ENCODE results near the gene GPR137C. TPM values are rescaled to one million over a fixed set of nuclear protein-coding genes. Genes with fewer than 3 reads are reported as not detected.

GPR137C gene
- total and polyA plus RNA-seq, 2 of the 13 experiments (the other 11 are each of a cell fraction or from before 2014, with no cell fraction given), result 0.34 to 0.51 TPM

- intact Hi-C loops (cut with micrococcal nuclease; ENCODE audit: unreplicated experiment) (no loop called here), in situ Hi-C loops (cut with HindIII; ENCODE audit: extremely low pct_ligation_motif_present, low pct_unique_long_range_greater_than_20kb) (no loop called here)
- ATAC-seq (no peak; the same call in 2 of the 3 replicates), FAIRE-seq (no peak), DNase-seq (ENCODE audit: low spot score) (no peak)
- CTCF ChIA-PET (ENCODE audit: low intra/inter-chr PET ratio, low total read pairs), result no interaction called here
- POLR2A ChIA-PET, result interaction anchor here (0.6 to 1.2 kb wide), 3 partner anchors 9 to 1803 kb away, joined by 3 to 4 read pairs (median 3); partner anchors contain the start of genes ERO1A and GMFB
- peaks cover 63% of the 10 kb centered on the region for H4K20me1 ChIP-seq (ENCODE audit: insufficient read depth, low read length)
- H3K27me3 ChIP-seq (ENCODE audit: control insufficient read depth in 1 of 2, insufficient read depth in 2 of 2, low read length in 2 of 2), result no peaks in the 10 kb centered on the region
- peaks cover 70% of the 10 kb centered on the region for H3K4me1 ChIP-seq (ENCODE audit: insufficient read depth, low read length)
- no peak overlapping the region for H3K4me3 ChIP-seq (replicated peaks in 1 of 3; ENCODE audit: insufficient read depth in 1 of 3, low read depth in 2 of 3, low read length in 3 of 3)
- H3K79me2 ChIP-seq (ENCODE audit: insufficient read depth, low read length), result peaks cover 82% of the 10 kb centered on the region
- no peaks in the 10 kb centered on the region for H3K9me3 ChIP-seq (ENCODE audit: low read length)
- no TSS peak for BruUV-seq (replicated peaks)
- H3K9ac ChIP-seq (ENCODE audit: insufficient read depth, low read depth, low read length), result no peak overlapping the region
- 91% methylated on average over 1 of the region's 1 CpG for WGBS (ENCODE audit: low lambda C conversion rate)
- no peak overlapping the region for H2AFZ ChIP-seq (ENCODE audit: low read length)
- H3K27ac ChIP-seq (ENCODE audit: extremely low read length, insufficient read depth, low read length), result no peak overlapping the region
- H3K36me3 ChIP-seq (replicated peaks in 1 of 2; ENCODE audit: control insufficient read depth in 1 of 2, insufficient read depth in 2 of 2, low read length in 2 of 2), result peaks cover 0 to 3% of the 10 kb centered on the region in 2 experiments; a peak in 2 of 5 replicates
- no peak overlapping the region for H3K4me2 ChIP-seq (ENCODE audit: low read depth, low read length)
- TF ChIP-seq TFE3 (CRISPR knock-in tag; IDR thresholded peaks at IDR 0.05) (no peak), FOXP1 (IDR thresholded peaks at IDR 0.05) (no peak), FOXP1 (CRISPR knock-in tag; IDR thresholded peaks at IDR 0.05) (peak; percentile 25; the same call in 1 of the 2 replicates)
Observed at GRCh38 chr14:52686176-52686575, 133.5 kb downstream of the GPR137C start.

Other genes with a start within 250 kb of the GPR137C start
- gene PTGER2, start 238.5 kb upstream of the GPR137C start, total RNA-seq (2016; rRNA removed; fragmentation: Illumina TruSeq; extraction: Trizol), result not detected in 2 replicates
- not detected in 2 replicates for gene PTGER2, start 238.5 kb upstream of the GPR137C start, polyA plus RNA-seq (2011; rRNA removed)
- gene TXNDC16, start 331 bp upstream of the GPR137C start, total RNA-seq (2016; rRNA removed; fragmentation: Illumina TruSeq; extraction: Trizol), result 4.3 and 6.2 TPM in 2 replicates
- 3.4 and 4.6 TPM in 2 replicates for gene TXNDC16, start 331 bp upstream of the GPR137C start, polyA plus RNA-seq (2011; rRNA removed)
- gene ERO1A, start 142.7 kb downstream of the GPR137C start, total RNA-seq (2016; rRNA removed; fragmentation: Illumina TruSeq; extraction: Trizol), result 39.5 and 60.3 TPM in 2 replicates
- 110 and 137 TPM in 2 replicates for gene ERO1A, start 142.7 kb downstream of the GPR137C start, polyA plus RNA-seq (2011; rRNA removed)
- gene PSMC6, start 154.4 kb downstream of the GPR137C start, total RNA-seq (2016; rRNA removed; fragmentation: Illumina TruSeq; extraction: Trizol), result 210 and 318 TPM in 2 replicates
- gene PSMC6, start 154.4 kb downstream of the GPR137C start, polyA plus RNA-seq (2011; rRNA removed), result 67.6 and 90.0 TPM in 2 replicates
- gene STYX, start 177.3 kb downstream of the GPR137C start, total RNA-seq (2016; rRNA removed; fragmentation: Illumina TruSeq; extraction: Trizol), result 10.9 and 15.6 TPM in 2 replicates
- gene STYX, start 177.3 kb downstream of the GPR137C start, polyA plus RNA-seq (2011; rRNA removed), result 5.7 and 6.6 TPM in 2 replicates
- gene GNPNAT1, start 238.8 kb downstream of the GPR137C start, total RNA-seq (2016; rRNA removed; fragmentation: Illumina TruSeq; extraction: Trizol), result 54.9 and 89.6 TPM in 2 replicates
- gene GNPNAT1, start 238.8 kb downstream of the GPR137C start, polyA plus RNA-seq (2011; rRNA removed), result 28.6 and 38.3 TPM in 2 replicates

Measured in HepG2 (cell line).